ENCODE data around the gene GNG13. TPM values are rescaled to one million over a fixed set of nuclear protein-coding genes. Genes with fewer than 3 reads are reported as not detected.

Gene GNG13
- total RNA-seq, 2 experiments from 2014 or later = not detected

DNA sequence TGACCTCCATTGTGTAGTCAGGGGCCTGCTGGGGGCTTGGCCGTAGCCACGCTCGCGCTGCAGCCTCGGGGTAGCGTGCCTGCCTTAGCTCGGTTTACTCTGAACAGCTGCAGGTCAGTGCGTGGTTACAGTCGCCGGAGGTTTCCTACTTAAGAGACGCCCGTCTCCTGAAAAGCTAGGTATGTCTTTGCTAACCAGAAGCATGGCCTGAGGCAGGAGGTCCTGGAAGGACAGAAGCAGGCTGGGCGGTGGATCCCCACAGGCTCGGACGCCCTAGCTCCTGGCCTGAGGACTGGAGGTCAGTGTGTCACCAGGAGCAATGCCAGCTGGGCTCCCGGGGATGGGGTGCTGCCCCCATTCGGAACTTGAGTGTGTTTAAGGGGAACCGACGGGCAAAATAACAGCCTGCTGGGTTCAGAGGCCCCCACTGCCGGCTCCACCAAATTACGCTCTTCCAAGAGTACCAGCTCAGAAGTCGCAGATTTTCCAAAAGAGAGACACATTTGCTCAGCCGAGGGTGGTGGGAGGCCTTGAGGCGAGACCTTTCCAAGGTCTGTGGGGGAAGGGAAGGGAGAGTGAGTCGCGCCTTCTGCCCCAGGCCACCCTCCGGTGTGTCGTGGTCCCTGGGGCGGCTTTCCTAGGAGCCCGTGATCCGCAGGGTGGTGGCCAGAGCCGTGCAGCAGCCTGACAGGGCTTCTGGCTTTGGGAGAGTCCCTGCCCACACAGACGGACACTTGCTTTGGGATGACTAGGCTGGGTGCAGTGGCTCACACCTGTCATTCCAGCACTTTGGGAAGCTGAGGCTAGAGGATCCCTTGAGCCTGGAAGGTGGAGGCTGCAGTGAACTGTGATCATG lies 3.9 kb upstream of the GNG13 start:
- H3K4me3 Mint-ChIP-seq = no peak overlapping the region
- POLR2A ChIA-PET = interaction anchor here (0.9 to 2.1 kb wide), 3 partner anchors 15 to 19 kb away, joined by 3 to 5 read pairs (median 3); no protein-coding TSS in a partner anchor
- no peak overlapping the region for H3K27ac Mint-ChIP-seq
- CTCF ChIA-PET = interaction anchor here (0.7 to 1.4 kb wide), 2 partner anchors 83 to 92 kb away, joined by 3 to 4 read pairs; partner anchors contain the start of gene ANTKMT
- H3K9me3 Mint-ChIP-seq = no peaks in the 10 kb centered on the region
- DNase-seq (no peak), ATAC-seq (no peak)
- peaks cover 3% of the 10 kb centered on the region for H3K27me3 Mint-ChIP-seq
- peaks cover 11% of the 10 kb centered on the region for H3K4me1 Mint-ChIP-seq (ENCODE audit: low read depth)
- H3K36me3 Mint-ChIP-seq (ENCODE audit: low read depth) = peaks cover 3% of the 10 kb centered on the region
- intact Hi-C loops (cut with micrococcal nuclease) = no loop called here
- TF ChIP-seq, protein P1, sequence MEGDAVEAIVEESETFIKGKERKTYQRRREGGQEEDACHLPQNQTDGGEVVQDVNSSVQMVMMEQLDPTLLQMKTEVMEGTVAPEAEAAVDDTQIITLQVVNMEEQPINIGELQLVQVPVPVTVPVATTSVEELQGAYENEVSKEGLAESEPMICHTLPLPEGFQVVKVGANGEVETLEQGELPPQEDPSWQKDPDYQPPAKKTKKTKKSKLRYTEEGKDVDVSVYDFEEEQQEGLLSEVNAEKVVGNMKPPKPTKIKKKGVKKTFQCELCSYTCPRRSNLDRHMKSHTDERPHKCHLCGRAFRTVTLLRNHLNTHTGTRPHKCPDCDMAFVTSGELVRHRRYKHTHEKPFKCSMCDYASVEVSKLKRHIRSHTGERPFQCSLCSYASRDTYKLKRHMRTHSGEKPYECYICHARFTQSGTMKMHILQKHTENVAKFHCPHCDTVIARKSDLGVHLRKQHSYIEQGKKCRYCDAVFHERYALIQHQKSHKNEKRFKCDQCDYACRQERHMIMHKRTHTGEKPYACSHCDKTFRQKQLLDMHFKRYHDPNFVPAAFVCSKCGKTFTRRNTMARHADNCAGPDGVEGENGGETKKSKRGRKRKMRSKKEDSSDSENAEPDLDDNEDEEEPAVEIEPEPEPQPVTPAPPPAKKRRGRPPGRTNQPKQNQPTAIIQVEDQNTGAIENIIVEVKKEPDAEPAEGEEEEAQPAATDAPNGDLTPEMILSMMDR (IDR thresholded peaks at IDR 0.05) = no peak

DNA sequence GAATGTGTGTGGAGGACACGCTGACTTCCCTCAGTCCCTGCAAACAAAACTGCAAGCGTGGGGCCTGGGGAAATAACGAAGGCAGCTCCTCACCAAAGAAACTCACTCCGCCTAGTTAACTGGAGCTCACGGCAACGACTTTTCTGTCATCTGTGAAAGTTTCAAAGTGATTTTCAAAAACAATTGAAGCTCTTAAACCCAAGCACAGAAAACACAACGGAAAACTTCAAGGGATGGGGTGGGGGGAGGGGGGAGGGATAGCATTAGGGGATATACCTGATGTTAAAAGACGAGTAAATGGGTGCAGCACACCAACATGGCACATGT lies 3.2 kb upstream of the GNG13 start:
- Mint-ChIP-seq H3K9me3 (no peaks in the 10 kb centered on the region), H3K4me3 (no peak overlapping the region), H3K27me3 (peaks cover 3% of the 10 kb centered on the region), H3K27ac (no peak overlapping the region), H3K4me1 (ENCODE audit: low read depth) (peaks cover 11% of the 10 kb centered on the region), H3K36me3 (ENCODE audit: low read depth) (peaks cover 3% of the 10 kb centered on the region)
- ChIA-PET POLR2A (interaction anchor here (0.9 to 2.1 kb wide), 3 partner anchors 14 to 18 kb away, joined by 3 to 5 read pairs (median 3); no protein-coding TSS in a partner anchor), CTCF (interaction anchor here (1.4 kb wide), 1 partner anchor 82 kb away, joined by 4 read pairs; the partner anchor contains the start of gene ANTKMT)
- DNase-seq = no peak
- intact Hi-C loops (cut with micrococcal nuclease) = no loop called here
- TF ChIP-seq, protein P1 (IDR thresholded peaks at IDR 0.05) = no peak
- no peak for ATAC-seq

DNA sequence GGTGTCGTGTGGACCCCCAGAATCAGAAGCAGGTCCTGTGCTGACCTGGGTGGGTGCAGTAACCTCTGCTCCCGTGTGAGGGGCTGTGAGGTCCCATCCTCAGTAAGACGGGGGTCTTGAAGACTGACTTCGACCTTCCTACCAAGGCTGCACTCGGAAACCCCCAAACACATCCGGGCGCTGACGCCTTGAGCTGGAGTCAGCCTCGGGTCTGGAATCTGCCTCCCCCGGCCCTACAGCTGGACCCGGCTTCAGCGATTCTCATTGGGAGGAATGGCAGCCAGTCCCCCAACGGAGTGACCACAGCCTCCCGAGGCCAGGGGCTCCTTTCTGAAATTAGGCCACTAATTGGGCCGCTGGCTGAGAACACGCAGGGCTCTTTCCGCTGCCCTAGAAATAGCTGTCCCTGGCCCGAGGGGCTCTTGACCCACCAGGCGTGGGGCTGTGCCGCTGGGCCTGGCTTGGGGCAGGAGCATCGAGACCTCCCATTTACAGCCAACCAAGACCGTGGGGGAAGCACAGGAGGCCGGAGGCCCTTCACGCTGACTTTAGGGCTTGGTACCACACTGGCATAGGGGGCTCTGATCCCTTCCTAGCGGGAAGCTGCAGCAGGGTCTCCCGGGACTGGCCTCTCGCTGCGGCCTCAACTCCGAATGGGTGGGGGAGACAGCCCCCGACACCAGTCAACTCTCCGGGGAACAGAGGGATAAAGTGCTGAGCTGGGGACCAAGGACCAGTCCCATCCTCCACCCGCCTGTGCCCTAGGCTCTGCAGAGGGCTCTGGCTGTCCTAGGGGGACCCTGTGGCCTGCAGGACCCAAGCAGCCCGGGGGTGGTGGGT lies 2.6 kb upstream of the GNG13 start:
- intact Hi-C loops (cut with micrococcal nuclease) = no loop called here
- CTCF ChIA-PET = interaction anchor here (1.4 kb wide), 1 partner anchor 82 kb away, joined by 4 read pairs; the partner anchor contains the start of gene ANTKMT

DNA sequence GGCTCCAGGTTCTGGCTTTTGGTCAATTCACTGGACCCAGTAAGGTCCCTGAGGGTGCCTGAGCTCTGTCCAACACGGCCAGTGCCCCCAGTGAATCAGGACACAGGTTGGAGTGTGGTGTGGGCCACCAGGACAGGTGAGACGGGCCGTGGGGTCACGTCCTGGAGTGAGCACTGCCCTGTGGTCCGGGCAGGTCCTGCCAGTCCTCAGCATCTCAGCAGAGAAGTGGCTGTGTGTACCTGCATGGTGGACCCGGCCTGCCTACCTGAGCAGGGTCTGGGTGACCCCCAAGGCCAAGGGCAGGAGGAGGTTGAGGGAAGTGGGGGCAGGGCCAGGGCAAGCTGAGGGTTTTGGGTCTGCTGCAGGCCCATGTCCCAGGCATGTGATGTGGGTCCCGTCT lies 1.9 kb upstream of the GNG13 start:
- Mint-ChIP-seq H3K36me3 (ENCODE audit: low read depth) (peaks cover 11% of the 10 kb centered on the region), H3K27me3 (peaks cover 3% of the 10 kb centered on the region), H3K9me3 (no peaks in the 10 kb centered on the region), H3K27ac (no peak overlapping the region), H3K4me1 (ENCODE audit: low read depth) (peaks cover 3% of the 10 kb centered on the region), H3K4me3 (no peak overlapping the region)
- DNase-seq (no peak), ATAC-seq (no peak)
- ChIA-PET POLR2A (interaction anchor here (0.7 to 2.1 kb wide), 4 partner anchors 16 to 235 kb away, joined by 4 to 5 read pairs (median 4); no protein-coding TSS in a partner anchor), CTCF (interaction anchor here (1.4 kb wide), 1 partner anchor 90 kb away, joined by 5 read pairs; no protein-coding TSS in a partner anchor)
- TF ChIP-seq, protein P1 (IDR thresholded peaks at IDR 0.05) = no peak
- intact Hi-C loops (cut with micrococcal nuclease) = no loop called here

More for the DNA sequence above, 2.6 kb upstream of the GNG13 start:
- H3K9me3 Mint-ChIP-seq = no peaks in the 10 kb centered on the region
- H3K4me1 Mint-ChIP-seq (ENCODE audit: low read depth) = peaks cover 7% of the 10 kb centered on the region
- no peak overlapping the region for H3K4me3 Mint-ChIP-seq
- POLR2A ChIA-PET = interaction anchor here (0.6 to 2.1 kb wide), 6 partner anchors 13 to 236 kb away, joined by 3 to 5 read pairs (median 4); no protein-coding TSS in a partner anchor
- H3K27me3 Mint-ChIP-seq = peaks cover 3% of the 10 kb centered on the region
- TF ChIP-seq, protein P1 (IDR thresholded peaks at IDR 0.05) = no peak
- peaks cover 9% of the 10 kb centered on the region for H3K36me3 Mint-ChIP-seq (ENCODE audit: low read depth)
- no peak for DNase-seq
- H3K27ac Mint-ChIP-seq = no peak overlapping the region
- no peak for ATAC-seq
